Natural killer cell (primary cell): ENCODE measurements around the gene SRGAP3. TPM values are rescaled to one million over a fixed set of nuclear protein-coding genes. Genes with fewer than 3 reads are reported as not detected.

Experiments
- ATAC-seq, 3 donors: fragments of 150-1000 bp in 2 of 3; fragments of 200-7000 bp in 1 of 3; cut with Tn5 transposase; 1 replicate in 1 of 3; 2 replicates in 2 of 3; pipeline ENCODE4 v1.10.0; 2021; ENCODE audit warnings: mild to moderate bottlenecking in 2 of 3, moderate library complexity in 2 of 3
- DNase-seq, 2 donors: peaks; one replicate each; pipeline versions ENCODE4 v3.0.0 to v3.0.0-alpha.2; 2013 to 2021; ENCODE audit warnings: mixed read lengths in 1 of 2
- H3K27ac ChIP-seq: one replicate; pipeline ENCODE4 v1.5.1; 2013; ENCODE audit warnings: mild to moderate bottlenecking, low read length
- H3K27me3 ChIP-seq: one replicate; pipeline ENCODE4 v1.6.1; 2013; ENCODE audit warnings: low read length; ENCODE audit not compliant: control insufficient read depth, insufficient read depth
- H3K36me3 ChIP-seq: one replicate; pipeline ENCODE4 v1.6.1; 2013; ENCODE audit warnings: low read length; ENCODE audit not compliant: control insufficient read depth, insufficient read depth
- H3K4me1 ChIP-seq: one replicate; pipeline ENCODE4 v1.6.1; 2013; ENCODE audit warnings: low read length; ENCODE audit not compliant: control insufficient read depth, insufficient read depth
- H3K4me3 ChIP-seq: one replicate; pipeline ENCODE4 v1.5.1; 2013; ENCODE audit warnings: low read length
- H3K9me3 ChIP-seq: one replicate; pipeline ENCODE4 v1.6.1; 2013; ENCODE audit warnings: low read length; ENCODE audit not compliant: control insufficient read depth, insufficient read depth
- H3K27ac Mint-ChIP-seq, 2 donors: one replicate each; pipeline ENCODE4 v1.8.0; 2022; ENCODE audit warnings: mild to moderate bottlenecking in 2 of 2, mixed read lengths in 2 of 2, moderate library complexity in 1 of 2
- H3K27me3 Mint-ChIP-seq, 2 donors: one replicate each; pipeline ENCODE4 v1.8.0; 2022; ENCODE audit warnings: low read depth in 2 of 2, mixed read lengths in 2 of 2
- H3K36me3 Mint-ChIP-seq: one replicate; pipeline ENCODE4 v1.8.0; 2022; ENCODE audit warnings: mixed read lengths
- H3K4me1 Mint-ChIP-seq, 2 donors: one replicate each; pipeline ENCODE4 v1.8.0; 2022; ENCODE audit warnings: mixed read lengths in 2 of 2
- H3K4me3 Mint-ChIP-seq: one replicate; pipeline ENCODE4 v1.8.0; 2022; ENCODE audit warnings: mild to moderate bottlenecking, moderate library complexity, mixed read lengths
- H3K9me3 Mint-ChIP-seq, 2 donors: one replicate each; pipeline ENCODE4 v1.8.0; 2022; ENCODE audit warnings: mixed read lengths in 2 of 2
- WGBS: methylation state at CpG from one replicate; pipeline ENCODE4 v1.1.7; 2013; ENCODE audit warnings: missing lambda C conversion rate; ENCODE audit not compliant: insufficient coverage; 5-methylcytosine and 5-hydroxymethylcytosine counted together
- intact Hi-C: fragments of 100-400 bp; cut with micrococcal nuclease; formaldehyde crosslinking; loops from one replicate; pipeline ENCODE4 v1.14.2; 2022
- total RNA-seq, 4 donors: library from RNA; stranded (reverse); fragments of 120-200 nt in 1 of 4; gene quantifications; one replicate each; pipeline versions ENCODE4 v1.2.3 to v1.2.4, GENCODE V29; 2013 to 2022
- TF ChIP-seq, protein P1 (sequence below): fragments of 200-600 bp; IDR thresholded peaks from one replicate; pipeline ENCODE4 v1.8.0; 2022; ENCODE audit warnings: antibody characterized with exemption

Gene SRGAP3
- total RNA-seq, 3 donors from 2014 or later (not counting 1 experiment from before 2014, with no cell fraction given) = 2.5 to 14.9 (median 3.0) TPM

DNA sequence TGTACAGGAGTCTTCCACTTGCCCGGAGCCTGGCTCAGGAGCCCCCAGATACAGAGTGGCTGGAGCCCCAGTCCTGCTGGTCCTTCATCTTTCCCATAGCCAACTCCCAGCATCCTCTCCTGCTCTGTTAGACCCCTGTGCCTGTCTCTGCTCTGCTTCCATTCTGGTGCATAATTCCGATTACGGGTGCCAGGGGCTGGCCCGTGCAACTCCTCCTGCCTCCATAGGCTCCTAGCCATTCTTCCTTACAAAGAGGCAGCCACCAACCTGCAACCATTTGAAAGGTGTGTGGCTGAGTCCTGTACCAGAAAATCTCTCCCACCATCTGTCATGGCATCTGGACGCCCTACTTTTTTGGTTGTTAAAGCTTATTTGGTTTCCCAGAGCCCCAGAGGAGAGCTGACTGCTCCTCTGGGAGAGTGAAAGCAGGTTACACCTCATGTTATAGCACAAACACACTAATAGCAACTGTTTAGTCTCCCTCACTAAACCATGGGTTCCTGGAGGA lies 281.0 kb downstream of the SRGAP3 start:
- no peaks in the 10 kb centered on the region for H3K36me3 ChIP-seq
- no peaks in the 10 kb centered on the region for H3K9me3 ChIP-seq
- H3K27me3 ChIP-seq = peaks cover 3% of the 10 kb centered on the region
- Mint-ChIP-seq H3K27ac (no peak overlapping the region), H3K27me3 (peaks cover 17 to 32% of the 10 kb centered on the region in 2 donors), H3K36me3 (no peaks in the 10 kb centered on the region), H3K4me3 (no peak overlapping the region), H3K9me3 (no peaks in the 10 kb centered on the region), H3K4me1 (peaks cover 7 to 12% of the 10 kb centered on the region in 2 donors)
- WGBS = 86% methylated on average over 5 of the region's 5 CpGs
- TF ChIP-seq, protein P1, sequence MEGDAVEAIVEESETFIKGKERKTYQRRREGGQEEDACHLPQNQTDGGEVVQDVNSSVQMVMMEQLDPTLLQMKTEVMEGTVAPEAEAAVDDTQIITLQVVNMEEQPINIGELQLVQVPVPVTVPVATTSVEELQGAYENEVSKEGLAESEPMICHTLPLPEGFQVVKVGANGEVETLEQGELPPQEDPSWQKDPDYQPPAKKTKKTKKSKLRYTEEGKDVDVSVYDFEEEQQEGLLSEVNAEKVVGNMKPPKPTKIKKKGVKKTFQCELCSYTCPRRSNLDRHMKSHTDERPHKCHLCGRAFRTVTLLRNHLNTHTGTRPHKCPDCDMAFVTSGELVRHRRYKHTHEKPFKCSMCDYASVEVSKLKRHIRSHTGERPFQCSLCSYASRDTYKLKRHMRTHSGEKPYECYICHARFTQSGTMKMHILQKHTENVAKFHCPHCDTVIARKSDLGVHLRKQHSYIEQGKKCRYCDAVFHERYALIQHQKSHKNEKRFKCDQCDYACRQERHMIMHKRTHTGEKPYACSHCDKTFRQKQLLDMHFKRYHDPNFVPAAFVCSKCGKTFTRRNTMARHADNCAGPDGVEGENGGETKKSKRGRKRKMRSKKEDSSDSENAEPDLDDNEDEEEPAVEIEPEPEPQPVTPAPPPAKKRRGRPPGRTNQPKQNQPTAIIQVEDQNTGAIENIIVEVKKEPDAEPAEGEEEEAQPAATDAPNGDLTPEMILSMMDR = no peak
- intact Hi-C loops = no loop called here
- peaks cover 8% of the 10 kb centered on the region for H3K4me1 ChIP-seq
- no peak for DNase-seq
- no peak overlapping the region for H3K27ac ChIP-seq
- ATAC-seq = no peak
- no peak overlapping the region for H3K4me3 ChIP-seq

GRCh38 chr3:8967553-8967952 lies 281.9 kb downstream of the SRGAP3 start:
- H3K36me3 ChIP-seq = no peaks in the 10 kb centered on the region
- peaks cover 3% of the 10 kb centered on the region for H3K27me3 ChIP-seq
- no peak overlapping the region for H3K4me3 ChIP-seq
- TF ChIP-seq, protein P1 = no peak
- no peak for ATAC-seq
- intact Hi-C loops = no loop called here
- no peak overlapping the region for H3K4me3 Mint-ChIP-seq
- H3K27me3 Mint-ChIP-seq = peaks cover 15 to 26% of the 10 kb centered on the region in 2 donors
- H3K4me1 Mint-ChIP-seq = peaks cover 15 to 21% of the 10 kb centered on the region in 2 donors
- H3K36me3 Mint-ChIP-seq = no peaks in the 10 kb centered on the region
- no peak for DNase-seq
- WGBS = 92% methylated on average over 4 of the region's 5 CpGs
- no peak overlapping the region for H3K27ac ChIP-seq
- no peak overlapping the region for H3K27ac Mint-ChIP-seq
- H3K9me3 ChIP-seq = no peaks in the 10 kb centered on the region
- H3K9me3 Mint-ChIP-seq = no peaks in the 10 kb centered on the region
- peaks cover 13% of the 10 kb centered on the region for H3K4me1 ChIP-seq

DNA sequence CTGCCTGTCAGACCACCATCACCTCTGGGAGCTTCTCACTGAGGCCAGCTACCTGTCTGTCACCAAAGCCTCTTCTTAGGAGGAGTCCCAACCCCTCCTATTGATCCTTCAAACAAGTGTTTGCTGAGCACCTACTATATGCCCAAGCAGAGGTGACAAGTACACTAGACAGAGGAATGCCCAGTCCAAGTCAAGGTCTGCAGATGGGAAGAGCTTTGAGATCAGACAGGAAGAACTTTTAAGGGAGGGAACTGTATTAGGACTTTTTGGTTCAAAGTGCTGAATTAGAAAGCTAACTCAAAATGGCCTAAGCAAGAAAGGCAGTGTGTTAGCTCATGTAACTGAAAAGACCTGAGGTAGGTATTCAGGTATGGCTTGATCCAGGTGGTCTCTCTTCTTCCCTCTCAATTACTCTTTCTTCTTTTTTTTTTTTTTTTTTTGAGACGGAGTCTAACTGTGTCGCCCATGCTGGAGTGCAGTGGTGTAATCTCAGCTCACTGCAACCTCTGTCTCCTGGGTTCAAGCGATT lies 282.6 kb downstream of the SRGAP3 start:
- DNase-seq (no peak), ATAC-seq (no peak)
- H3K27ac ChIP-seq = no peak overlapping the region
- no peak overlapping the region for H3K27ac Mint-ChIP-seq
- H3K27me3 ChIP-seq = peaks cover 3% of the 10 kb centered on the region
- intact Hi-C loops = no loop called here
- H3K9me3 Mint-ChIP-seq = no peaks in the 10 kb centered on the region
- H3K36me3 Mint-ChIP-seq = no peaks in the 10 kb centered on the region
- TF ChIP-seq, protein P1 = no peak
- no peak overlapping the region for H3K4me3 ChIP-seq
- H3K4me1 Mint-ChIP-seq = peaks cover 22 to 27% of the 10 kb centered on the region in 2 donors
- H3K9me3 ChIP-seq = no peaks in the 10 kb centered on the region
- peaks cover 15% of the 10 kb centered on the region for H3K4me1 ChIP-seq
- WGBS = 81% methylated on average over 3 of the region's 3 CpGs
- no peak overlapping the region for H3K4me3 Mint-ChIP-seq
- no peaks in the 10 kb centered on the region for H3K36me3 ChIP-seq
- peaks cover 15 to 26% of the 10 kb centered on the region in 2 donors for H3K27me3 Mint-ChIP-seq
